GM19238 (cell line): ENCODE results near the gene UQCR10.
A peak's percentile ranks its signal among the peaks of the same experiment; 100 is the strongest.

Experiments
- DNase-seq: peaks from one replicate; pipeline ENCODE4 v3.0.0; 2011; ENCODE audit warnings: low spot score; ENCODE audit not compliant: insufficient read length

Gene UQCR10

GRCh38 chr22:29767171-29768051 is at the start of gene UQCR10:
Gene UQCR10 (plus strand): TSS chr22:29767369. CDS start chr22:29767399, 30 bp downstream.
- DNase-seq: peak; percentile 88

- no peak for DNase-seq
These were observed 49.4 kb upstream of the UQCR10 start for GRCh38 chr22:29717789-29718188.

- DNase-seq: no peak
These were observed 47.9 kb upstream of the UQCR10 start for GRCh38 chr22:29718949-29719898.

GRCh38 chr22:29719899-29720645 is 47.1 kb upstream of the UQCR10 start, which contains the start of gene CABP7:
Gene CABP7 (plus strand): TSS chr22:29720003. CDS start chr22:29720425, 422 bp downstream.
- DNase-seq: no peak

- DNase-seq: no peak
These were observed 46.3 kb upstream of the UQCR10 start for GRCh38 chr22:29720811-29721323.

GRCh38 chr22:29722151-29722550 is 45.0 kb upstream of the UQCR10 start:
- DNase-seq: no peak

- DNase-seq: no peak
These were observed 44.6 kb upstream of the UQCR10 start for GRCh38 chr22:29722587-29722986.

- no peak for DNase-seq
These were observed 43.4 kb upstream of the UQCR10 start for GRCh38 chr22:29723766-29724165.

GRCh38 chr22:29724843-29725242 is 42.3 kb upstream of the UQCR10 start:
- no peak for DNase-seq

- DNase-seq: no peak
These were observed 41.1 kb upstream of the UQCR10 start for GRCh38 chr22:29726106-29726505.

GRCh38 chr22:29726512-29727130 is 40.5 kb upstream of the UQCR10 start:
- no peak for DNase-seq

GRCh38 chr22:29727131-29727523 is 40.0 kb upstream of the UQCR10 start:
- DNase-seq: no peak

GRCh38 chr22:29729161-29729560 is 38.0 kb upstream of the UQCR10 start:
- DNase-seq: no peak

- DNase-seq: no peak
These were observed 35.9 kb upstream of the UQCR10 start for GRCh38 chr22:29731058-29731850.

- no peak for DNase-seq
These were observed 34.3 kb upstream of the UQCR10 start for GRCh38 chr22:29732883-29733282.

GRCh38 chr22:29733362-29734201 is 33.6 kb upstream of the UQCR10 start:
- DNase-seq: no peak

GRCh38 chr22:29734406-29734805 is 32.8 kb upstream of the UQCR10 start:
- no peak for DNase-seq

- DNase-seq: no peak
These were observed 32.3 kb upstream of the UQCR10 start for GRCh38 chr22:29734838-29735237.

- DNase-seq: no peak
These were observed 31.8 kb upstream of the UQCR10 start for GRCh38 chr22:29735416-29735815.
